ENCODE results near the gene FAM3A. TPM values are rescaled to one million over a fixed set of nuclear protein-coding genes. Genes with fewer than 3 reads are reported as not detected.

The FAM3A gene
- total and polyA plus RNA-seq, 10 of the 15 experiments (the other 5 are each of a cell fraction or from before 2014, with no cell fraction given), result 0.29 to 21.1 (median 11.4) TPM

DNA sequence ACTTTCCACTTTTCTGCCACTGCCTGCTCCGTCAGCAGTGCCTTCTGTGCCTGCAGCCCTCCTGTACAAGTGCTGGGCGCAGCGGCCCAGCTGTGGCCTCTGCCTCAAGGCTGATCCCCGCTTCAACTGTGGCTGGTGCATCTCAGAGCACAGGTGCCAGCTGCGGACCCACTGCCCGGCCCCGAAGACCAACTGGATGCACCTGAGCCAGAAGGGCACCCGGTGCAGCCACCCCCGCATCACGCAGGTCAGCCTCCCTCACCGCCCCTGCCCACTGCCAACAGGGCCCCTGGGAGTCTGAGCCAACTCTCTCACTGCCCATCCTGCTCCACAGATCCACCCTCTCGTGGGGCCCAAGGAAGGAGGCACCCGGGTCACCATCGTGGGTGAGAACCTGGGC lies 50.4 kb downstream of the FAM3A start (continued):
- TF ChIP-seq NFYA (IDR thresholded peaks at IDR 0.05; ENCODE audit: borderline replicate concordance, low read depth, low read length), result no peak

DNA sequence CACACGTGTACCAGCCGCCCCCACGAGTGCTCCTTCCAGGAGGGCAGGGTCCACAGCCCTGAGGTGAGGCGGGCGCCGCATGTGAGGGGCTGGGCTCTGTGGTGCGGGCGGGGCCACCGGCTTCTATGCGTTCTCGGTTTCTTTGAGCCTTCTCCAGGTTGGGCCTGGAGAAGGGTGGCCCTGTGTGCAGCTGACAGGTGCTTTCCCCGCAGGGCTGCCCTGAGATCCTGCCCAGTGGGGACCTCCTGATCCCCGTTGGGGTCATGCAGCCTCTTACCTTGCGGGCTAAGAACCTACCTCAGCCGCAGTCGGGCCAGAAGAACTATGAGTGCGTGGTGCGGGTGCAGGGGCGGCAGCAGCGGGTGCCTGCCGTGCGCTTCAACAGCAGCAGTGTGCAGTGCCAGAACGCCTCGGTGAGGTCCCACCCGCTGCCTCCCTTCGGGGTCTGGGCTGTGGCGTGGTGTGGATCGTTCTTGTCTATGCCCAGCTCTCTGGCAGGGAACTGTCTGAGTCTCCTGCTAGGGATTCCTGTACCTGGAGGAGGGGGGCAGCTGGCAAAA lies 51.1 kb downstream of the FAM3A start:
- H3K9ac ChIP-seq (ENCODE audit: control insufficient read depth, insufficient read depth, low read length), result no peak overlapping the region
- TF ChIP-seq HDGF (IDR thresholded peaks at IDR 0.05), result no peak
- TF ChIP-seq YY1 (IDR thresholded peaks at IDR 0.05; ENCODE audit: low read depth, low read length), result no peak
- no peak for TF ChIP-seq ZZZ3 (IDR thresholded peaks at IDR 0.05; ENCODE audit: control insufficient read depth, insufficient read length, low read depth)
- TF ChIP-seq, protein P1, sequence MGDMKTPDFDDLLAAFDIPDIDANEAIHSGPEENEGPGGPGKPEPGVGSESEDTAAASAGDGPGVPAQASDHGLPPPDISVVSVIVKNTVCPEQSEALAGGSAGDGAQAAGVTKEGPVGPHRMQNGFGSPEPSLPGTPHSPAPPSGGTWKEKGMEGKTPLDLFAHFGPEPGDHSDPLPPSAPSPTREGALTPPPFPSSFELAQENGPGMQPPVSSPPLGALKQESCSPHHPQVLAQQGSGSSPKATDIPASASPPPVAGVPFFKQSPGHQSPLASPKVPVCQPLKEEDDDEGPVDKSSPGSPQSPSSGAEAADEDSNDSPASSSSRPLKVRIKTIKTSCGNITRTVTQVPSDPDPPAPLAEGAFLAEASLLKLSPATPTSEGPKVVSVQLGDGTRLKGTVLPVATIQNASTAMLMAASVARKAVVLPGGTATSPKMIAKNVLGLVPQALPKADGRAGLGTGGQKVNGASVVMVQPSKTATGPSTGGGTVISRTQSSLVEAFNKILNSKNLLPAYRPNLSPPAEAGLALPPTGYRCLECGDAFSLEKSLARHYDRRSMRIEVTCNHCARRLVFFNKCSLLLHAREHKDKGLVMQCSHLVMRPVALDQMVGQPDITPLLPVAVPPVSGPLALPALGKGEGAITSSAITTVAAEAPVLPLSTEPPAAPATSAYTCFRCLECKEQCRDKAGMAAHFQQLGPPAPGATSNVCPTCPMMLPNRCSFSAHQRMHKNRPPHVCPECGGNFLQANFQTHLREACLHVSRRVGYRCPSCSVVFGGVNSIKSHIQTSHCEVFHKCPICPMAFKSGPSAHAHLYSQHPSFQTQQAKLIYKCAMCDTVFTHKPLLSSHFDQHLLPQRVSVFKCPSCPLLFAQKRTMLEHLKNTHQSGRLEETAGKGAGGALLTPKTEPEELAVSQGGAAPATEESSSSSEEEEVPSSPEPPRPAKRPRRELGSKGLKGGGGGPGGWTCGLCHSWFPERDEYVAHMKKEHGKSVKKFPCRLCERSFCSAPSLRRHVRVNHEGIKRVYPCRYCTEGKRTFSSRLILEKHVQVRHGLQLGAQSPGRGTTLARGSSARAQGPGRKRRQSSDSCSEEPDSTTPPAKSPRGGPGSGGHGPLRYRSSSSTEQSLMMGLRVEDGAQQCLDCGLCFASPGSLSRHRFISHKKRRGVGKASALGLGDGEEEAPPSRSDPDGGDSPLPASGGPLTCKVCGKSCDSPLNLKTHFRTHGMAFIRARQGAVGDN (IDR thresholded peaks at IDR 0.05), result no peak
- no peak for TF ChIP-seq RFX5 (IDR thresholded peaks at IDR 0.05; ENCODE audit: low read depth, low read length)
- TF ChIP-seq NFXL1 (IDR thresholded peaks at IDR 0.05; ENCODE audit: borderline replicate concordance), result no peak
- TF ChIP-seq, protein P2, sequence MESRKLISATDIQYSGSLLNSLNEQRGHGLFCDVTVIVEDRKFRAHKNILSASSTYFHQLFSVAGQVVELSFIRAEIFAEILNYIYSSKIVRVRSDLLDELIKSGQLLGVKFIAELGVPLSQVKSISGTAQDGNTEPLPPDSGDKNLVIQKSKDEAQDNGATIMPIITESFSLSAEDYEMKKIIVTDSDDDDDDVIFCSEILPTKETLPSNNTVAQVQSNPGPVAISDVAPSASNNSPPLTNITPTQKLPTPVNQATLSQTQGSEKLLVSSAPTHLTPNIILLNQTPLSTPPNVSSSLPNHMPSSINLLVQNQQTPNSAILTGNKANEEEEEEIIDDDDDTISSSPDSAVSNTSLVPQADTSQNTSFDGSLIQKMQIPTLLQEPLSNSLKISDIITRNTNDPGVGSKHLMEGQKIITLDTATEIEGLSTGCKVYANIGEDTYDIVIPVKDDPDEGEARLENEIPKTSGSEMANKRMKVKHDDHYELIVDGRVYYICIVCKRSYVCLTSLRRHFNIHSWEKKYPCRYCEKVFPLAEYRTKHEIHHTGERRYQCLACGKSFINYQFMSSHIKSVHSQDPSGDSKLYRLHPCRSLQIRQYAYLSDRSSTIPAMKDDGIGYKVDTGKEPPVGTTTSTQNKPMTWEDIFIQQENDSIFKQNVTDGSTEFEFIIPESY (IDR thresholded peaks at IDR 0.05), result no peak
- no peak for TF ChIP-seq SIN3A (IDR thresholded peaks at IDR 0.05; ENCODE audit: low read depth, low read length)
- no peak overlapping the region for H3K4me3 ChIP-seq
- ChIA-PET CTCF (no interaction called here), RAD21 (ENCODE audit: unreplicated experiment) (no interaction called here), POLR2A (no interaction called here), SMC1A (ENCODE audit: uncharacterized antibody, unreplicated experiment) (no interaction called here)
- no peaks in the 10 kb centered on the region for H3K4me1 ChIP-seq (ENCODE audit: control insufficient read depth, insufficient read depth, low read length)
- ATAC-seq (no peak), DNase-seq (ENCODE audit: low read depth, low spot score) (no peak), FAIRE-seq (no peak)
- H4K20me1 ChIP-seq (ENCODE audit: control insufficient read depth, insufficient read depth), result no peaks in the 10 kb centered on the region
- no peak overlapping the region for H3K27ac ChIP-seq (ENCODE audit: control insufficient read depth, insufficient read depth)
- H2AFZ ChIP-seq (ENCODE audit: control insufficient read depth, low read depth, low read length), result no peak overlapping the region
- intact Hi-C loops (cut with micrococcal nuclease; ENCODE audit: unreplicated experiment), result no loop called here
- BruUV-seq (replicated peaks), result no TSS peak
- 87% methylated on average over 28 of the region's 28 CpGs for WGBS (ENCODE audit: insufficient coverage, insufficient replicate concordance, low lambda C conversion rate, missing lambda C conversion rate)
- no peaks in the 10 kb centered on the region for H3K79me2 ChIP-seq (ENCODE audit: control insufficient read depth, insufficient read depth, low read length)
- H3K9me3 ChIP-seq (replicated peaks; ENCODE audit: control insufficient read depth, insufficient read depth, low read length), result no peaks in the 10 kb centered on the region; the same call in 2 of the 3 replicates
- H3K27me3 ChIP-seq (replicated peaks in 1 of 2; ENCODE audit: control insufficient read depth in 2 of 2, insufficient read depth in 2 of 2, low read length in 1 of 2), result no peaks in the 10 kb centered on the region
- H3K36me3 ChIP-seq (ENCODE audit: control insufficient read depth in 2 of 2, insufficient read depth in 2 of 2, low read length in 1 of 2), result peaks cover 0 to 2% of the 10 kb centered on the region in 2 experiments; a peak in 2 of 4 replicates
- no peak overlapping the region for H3K4me2 ChIP-seq (ENCODE audit: control insufficient read depth, insufficient read depth)
- in situ Hi-C loops (cut with MboI), result no loop called here
